Measurements from ENCODE around the gene TRIM26. TPM values are rescaled to one million over a fixed set of nuclear protein-coding genes. Genes with fewer than 3 reads are reported as not detected.

Gene TRIM26
- total RNA-seq, 1 experiment from 2014 or later = 44.8 TPM

DNA sequence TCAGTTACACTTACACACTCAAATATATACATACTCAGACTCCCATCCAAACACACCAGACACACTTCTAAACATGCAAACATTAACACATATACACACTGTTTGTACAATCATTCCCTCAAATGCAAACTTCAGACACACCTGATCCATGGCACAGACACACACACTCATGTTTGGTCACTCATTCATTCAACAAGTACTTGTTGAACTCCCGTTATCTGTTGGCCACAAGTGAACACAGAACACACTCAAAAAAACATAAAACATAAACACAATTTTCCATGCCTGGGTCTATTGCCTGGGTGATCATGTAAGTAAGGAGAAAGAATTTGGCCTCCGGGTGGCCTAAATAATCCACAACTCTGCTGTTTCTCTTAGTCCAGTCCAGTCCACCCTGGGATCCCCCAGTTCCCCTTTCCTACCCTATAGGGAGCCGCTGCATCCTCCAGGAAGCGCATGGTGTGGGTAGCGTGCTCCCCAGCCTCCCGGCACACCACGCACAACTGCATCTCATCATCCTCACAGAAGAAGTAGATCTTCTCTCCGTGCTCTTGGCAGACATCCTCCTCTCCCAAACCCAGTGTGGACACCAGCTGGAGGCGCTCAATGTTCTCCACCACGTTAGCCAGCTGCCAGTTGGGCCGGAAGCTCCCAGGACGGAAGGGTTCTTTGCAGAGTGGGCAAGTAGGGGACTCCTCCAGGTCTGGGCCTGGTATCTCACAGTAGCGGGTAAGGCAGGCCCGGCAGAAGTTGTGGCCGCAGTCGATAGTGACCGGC, 53.0 kb downstream of the TRIM26 start:
- ChIA-PET POLR2A (no interaction called here), CTCF (no interaction called here)
- in situ Hi-C loops (cut with HindIII; ENCODE audit: low pct_unique_long_range_greater_than_20kb, low sequenced_read_pairs) (no loop called here), intact Hi-C loops (cut with micrococcal nuclease; ENCODE audit: unreplicated experiment) (no loop called here)
- Histone ChIP-seq H3K9me3 (ENCODE audit: control insufficient read depth, insufficient read depth, low read depth, low read length) (no peaks in the 10 kb centered on the region), H3K27ac (ENCODE audit: low read length) (no peak overlapping the region), H3K4me1 (ENCODE audit: control insufficient read depth, insufficient read depth, low read length) (no peaks in the 10 kb centered on the region), H3K4me3 (ENCODE audit: low read depth in 2 of 2, low read length in 2 of 2) (no peak overlapping the region), H3K36me3 (ENCODE audit: control insufficient read depth, insufficient read depth, low read length) (no peaks in the 10 kb centered on the region), H3K27me3 (ENCODE audit: control insufficient read depth, insufficient read depth, low read length) (peaks cover 10% of the 10 kb centered on the region; the same call in 1 of the 2 replicates)
- ATAC-seq (no peak), DNase-seq (ENCODE audit: low read depth, low spot score) (no peak)
- no TSS peak for BruUV-seq (replicated peaks)
- TF ChIP-seq, protein P1, sequence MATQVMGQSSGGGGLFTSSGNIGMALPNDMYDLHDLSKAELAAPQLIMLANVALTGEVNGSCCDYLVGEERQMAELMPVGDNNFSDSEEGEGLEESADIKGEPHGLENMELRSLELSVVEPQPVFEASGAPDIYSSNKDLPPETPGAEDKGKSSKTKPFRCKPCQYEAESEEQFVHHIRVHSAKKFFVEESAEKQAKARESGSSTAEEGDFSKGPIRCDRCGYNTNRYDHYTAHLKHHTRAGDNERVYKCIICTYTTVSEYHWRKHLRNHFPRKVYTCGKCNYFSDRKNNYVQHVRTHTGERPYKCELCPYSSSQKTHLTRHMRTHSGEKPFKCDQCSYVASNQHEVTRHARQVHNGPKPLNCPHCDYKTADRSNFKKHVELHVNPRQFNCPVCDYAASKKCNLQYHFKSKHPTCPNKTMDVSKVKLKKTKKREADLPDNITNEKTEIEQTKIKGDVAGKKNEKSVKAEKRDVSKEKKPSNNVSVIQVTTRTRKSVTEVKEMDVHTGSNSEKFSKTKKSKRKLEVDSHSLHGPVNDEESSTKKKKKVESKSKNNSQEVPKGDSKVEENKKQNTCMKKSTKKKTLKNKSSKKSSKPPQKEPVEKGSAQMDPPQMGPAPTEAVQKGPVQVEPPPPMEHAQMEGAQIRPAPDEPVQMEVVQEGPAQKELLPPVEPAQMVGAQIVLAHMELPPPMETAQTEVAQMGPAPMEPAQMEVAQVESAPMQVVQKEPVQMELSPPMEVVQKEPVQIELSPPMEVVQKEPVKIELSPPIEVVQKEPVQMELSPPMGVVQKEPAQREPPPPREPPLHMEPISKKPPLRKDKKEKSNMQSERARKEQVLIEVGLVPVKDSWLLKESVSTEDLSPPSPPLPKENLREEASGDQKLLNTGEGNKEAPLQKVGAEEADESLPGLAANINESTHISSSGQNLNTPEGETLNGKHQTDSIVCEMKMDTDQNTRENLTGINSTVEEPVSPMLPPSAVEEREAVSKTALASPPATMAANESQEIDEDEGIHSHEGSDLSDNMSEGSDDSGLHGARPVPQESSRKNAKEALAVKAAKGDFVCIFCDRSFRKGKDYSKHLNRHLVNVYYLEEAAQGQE (IDR thresholded peaks at IDR 0.05; ENCODE audit: insufficient read depth in 1 of 2, low read depth in 2 of 2, low read length in 1 of 2) = no peak
- TF ChIP-seq POLR2AphosphoS5 (IDR thresholded peaks at IDR 0.05; ENCODE audit: low read depth, low read length) (no peak), TCF7L2 (IDR thresholded peaks at IDR 0.05; ENCODE audit: low read depth, low read length) (no peak), SIN3A (IDR thresholded peaks at IDR 0.05; ENCODE audit: borderline replicate concordance, insufficient read depth, low read depth, low read length) (no peak)
- TF ChIP-seq, protein P2, sequence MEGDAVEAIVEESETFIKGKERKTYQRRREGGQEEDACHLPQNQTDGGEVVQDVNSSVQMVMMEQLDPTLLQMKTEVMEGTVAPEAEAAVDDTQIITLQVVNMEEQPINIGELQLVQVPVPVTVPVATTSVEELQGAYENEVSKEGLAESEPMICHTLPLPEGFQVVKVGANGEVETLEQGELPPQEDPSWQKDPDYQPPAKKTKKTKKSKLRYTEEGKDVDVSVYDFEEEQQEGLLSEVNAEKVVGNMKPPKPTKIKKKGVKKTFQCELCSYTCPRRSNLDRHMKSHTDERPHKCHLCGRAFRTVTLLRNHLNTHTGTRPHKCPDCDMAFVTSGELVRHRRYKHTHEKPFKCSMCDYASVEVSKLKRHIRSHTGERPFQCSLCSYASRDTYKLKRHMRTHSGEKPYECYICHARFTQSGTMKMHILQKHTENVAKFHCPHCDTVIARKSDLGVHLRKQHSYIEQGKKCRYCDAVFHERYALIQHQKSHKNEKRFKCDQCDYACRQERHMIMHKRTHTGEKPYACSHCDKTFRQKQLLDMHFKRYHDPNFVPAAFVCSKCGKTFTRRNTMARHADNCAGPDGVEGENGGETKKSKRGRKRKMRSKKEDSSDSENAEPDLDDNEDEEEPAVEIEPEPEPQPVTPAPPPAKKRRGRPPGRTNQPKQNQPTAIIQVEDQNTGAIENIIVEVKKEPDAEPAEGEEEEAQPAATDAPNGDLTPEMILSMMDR (IDR thresholded peaks at IDR 0.05) = no peak

DNA sequence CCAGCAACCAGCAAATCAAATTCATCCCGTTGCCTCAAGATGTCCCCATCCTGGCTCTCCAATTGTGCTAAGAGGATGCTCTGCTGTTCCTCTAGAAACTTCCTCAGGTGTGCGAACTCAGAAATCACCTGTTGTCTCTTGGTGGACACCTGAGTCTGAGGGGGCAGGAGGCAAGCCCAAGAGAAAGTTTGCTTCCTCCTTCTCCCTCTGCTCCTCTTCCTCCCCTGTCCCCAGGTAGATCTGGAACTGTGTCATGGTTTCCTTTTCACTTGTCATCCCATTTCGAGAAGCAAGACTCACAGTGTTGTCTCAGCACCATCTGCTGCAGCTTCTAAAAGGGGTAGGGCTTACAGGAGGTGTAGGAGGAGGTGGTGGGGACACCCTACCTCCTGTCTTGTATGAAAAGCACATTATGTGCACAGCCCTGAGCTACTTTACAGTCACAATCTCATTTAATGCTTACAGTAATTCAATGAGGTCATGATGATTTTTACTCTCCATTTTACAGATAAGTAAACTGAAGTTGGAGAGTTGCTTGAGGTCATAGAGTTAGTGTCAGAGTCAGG, 54.6 kb downstream of the TRIM26 start:
- TF ChIP-seq, protein P2 (IDR thresholded peaks at IDR 0.05) = no peak
- TF ChIP-seq SIN3A (IDR thresholded peaks at IDR 0.05; ENCODE audit: borderline replicate concordance, insufficient read depth, low read depth, low read length) (no peak), POLR2AphosphoS5 (IDR thresholded peaks at IDR 0.05; ENCODE audit: low read depth, low read length) (no peak), TCF7L2 (IDR thresholded peaks at IDR 0.05; ENCODE audit: low read depth, low read length) (no peak)
- TF ChIP-seq, protein P1 (IDR thresholded peaks at IDR 0.05; ENCODE audit: insufficient read depth in 1 of 2, low read depth in 2 of 2, low read length in 1 of 2) = no peak
- Histone ChIP-seq H3K4me3 (ENCODE audit: low read depth in 2 of 2, low read length in 2 of 2) (no peak overlapping the region), H3K4me1 (ENCODE audit: control insufficient read depth, insufficient read depth, low read length) (no peaks in the 10 kb centered on the region), H3K9me3 (ENCODE audit: control insufficient read depth, insufficient read depth, low read depth, low read length) (no peaks in the 10 kb centered on the region), H3K36me3 (ENCODE audit: control insufficient read depth, insufficient read depth, low read length) (no peaks in the 10 kb centered on the region), H3K27ac (ENCODE audit: low read length) (no peak overlapping the region), H3K27me3 (ENCODE audit: control insufficient read depth, insufficient read depth, low read length) (peaks cover 14% of the 10 kb centered on the region)
- ChIA-PET CTCF (no interaction called here), POLR2A (no interaction called here)
- in situ Hi-C loops (cut with HindIII; ENCODE audit: low pct_unique_long_range_greater_than_20kb, low sequenced_read_pairs) = no loop called here
- DNase-seq (ENCODE audit: low read depth, low spot score) (no peak), ATAC-seq (no peak)
- intact Hi-C loops (cut with micrococcal nuclease; ENCODE audit: unreplicated experiment) = no loop called here
- BruUV-seq (replicated peaks) = no TSS peak

Measured in Panc1 (cell line).